ENCODE measurements around the gene NUP62. TPM values are rescaled to one million over a fixed set of nuclear protein-coding genes. Genes with fewer than 3 reads are reported as not detected.

NUP62 gene
- total RNA-seq, 2 experiments from 2014 or later, result 127 to 188 TPM

- H3K9me3 Mint-ChIP-seq (ENCODE audit: low read depth), result no peaks in the 10 kb centered on the region
- ChIA-PET POLR2A (interaction anchor here (1.0 kb wide), 1 partner anchor 67 kb away, joined by 3 read pairs; no protein-coding TSS in a partner anchor), CTCF (interaction anchor here (0.6 to 2.6 kb wide), 3 partner anchors 10 to 92 kb away, joined by 3 to 7 read pairs (median 4); partner anchors contain the start of gene PTOV1)
- no peaks in the 10 kb centered on the region for H3K27me3 Mint-ChIP-seq
- ATAC-seq (no peak), DNase-seq (no peak)
- H3K4me3 Mint-ChIP-seq, result no peak overlapping the region
- H3K4me1 Mint-ChIP-seq, result peaks cover 24% of the 10 kb centered on the region
- H3K27ac Mint-ChIP-seq, result no peak overlapping the region
- peaks cover 50% of the 10 kb centered on the region for H3K36me3 Mint-ChIP-seq (ENCODE audit: low read depth)
- intact Hi-C loops (cut with DNase I, micrococcal nuclease), result no loop called here
Observed at GRCh38 chr19:49863254-49863934, 65.9 kb downstream of the NUP62 start.

- H3K27me3 Mint-ChIP-seq, result no peaks in the 10 kb centered on the region
- CTCF ChIA-PET, result interaction anchor here (0.5 kb wide), 1 partner anchor 288 kb away, joined by 3 read pairs; no protein-coding TSS in a partner anchor
- intact Hi-C loops (cut with DNase I, micrococcal nuclease), result no loop called here
- no peak overlapping the region for H3K4me3 Mint-ChIP-seq
- H3K4me1 Mint-ChIP-seq, result peaks cover 24% of the 10 kb centered on the region
- no peak for ATAC-seq
- POLR2A ChIA-PET, result interaction anchor here (1.0 kb wide), 1 partner anchor 68 kb away, joined by 3 read pairs; no protein-coding TSS in a partner anchor
- no peaks in the 10 kb centered on the region for H3K9me3 Mint-ChIP-seq (ENCODE audit: low read depth)
- peak; percentile 58 for DNase-seq
- peaks cover 54% of the 10 kb centered on the region for H3K36me3 Mint-ChIP-seq (ENCODE audit: low read depth)
- H3K27ac Mint-ChIP-seq, result no peak overlapping the region
Observed at GRCh38 chr19:49862391-49863253, 66.7 kb downstream of the NUP62 start.

GRCh38 chr19:49861541-49862378 is 67.5 kb downstream of the NUP62 start:
- ChIA-PET CTCF (no interaction called here), POLR2A (interaction anchor here (0.5 to 0.9 kb wide), 2 partner anchors 11 to 41 kb away, joined by 3 to 7 read pairs; no protein-coding TSS in a partner anchor)
- peaks cover 53% of the 10 kb centered on the region for H3K36me3 Mint-ChIP-seq (ENCODE audit: low read depth)
- DNase-seq (no peak), ATAC-seq (no peak)
- intact Hi-C loops (cut with DNase I, micrococcal nuclease), result no loop called here
- no peaks in the 10 kb centered on the region for H3K9me3 Mint-ChIP-seq (ENCODE audit: low read depth)
- H3K4me3 Mint-ChIP-seq, result no peak overlapping the region
- H3K4me1 Mint-ChIP-seq, result peaks cover 23% of the 10 kb centered on the region
- no peak overlapping the region for H3K27ac Mint-ChIP-seq
- no peaks in the 10 kb centered on the region for H3K27me3 Mint-ChIP-seq

GRCh38 chr19:49861107-49861506 is 68.2 kb downstream of the NUP62 start:
- intact Hi-C loops (cut with DNase I, micrococcal nuclease), result no loop called here
- no peak overlapping the region for H3K27ac Mint-ChIP-seq
- H3K9me3 Mint-ChIP-seq (ENCODE audit: low read depth), result no peaks in the 10 kb centered on the region
- H3K4me3 Mint-ChIP-seq, result no peak overlapping the region
- peaks cover 50% of the 10 kb centered on the region for H3K36me3 Mint-ChIP-seq (ENCODE audit: low read depth)
- DNase-seq, result no peak
- ChIA-PET CTCF (no interaction called here), POLR2A (interaction anchor here (0.9 kb wide), 1 partner anchor 11 kb away, joined by 3 read pairs; no protein-coding TSS in a partner anchor)
- no peak for ATAC-seq
- no peaks in the 10 kb centered on the region for H3K27me3 Mint-ChIP-seq
- H3K4me1 Mint-ChIP-seq, result peaks cover 16% of the 10 kb centered on the region

GRCh38 chr19:49860336-49861102 is 68.8 kb downstream of the NUP62 start:
- DNase-seq (no peak), ATAC-seq (no peak)
- POLR2A ChIA-PET, result no interaction called here
- H3K27ac Mint-ChIP-seq, result no peak overlapping the region
- intact Hi-C loops (cut with DNase I, micrococcal nuclease), result no loop called here
- no peaks in the 10 kb centered on the region for H3K9me3 Mint-ChIP-seq (ENCODE audit: low read depth)
- no peaks in the 10 kb centered on the region for H3K27me3 Mint-ChIP-seq
- H3K4me1 Mint-ChIP-seq, result peaks cover 10% of the 10 kb centered on the region
- CTCF ChIA-PET, result no interaction called here
- no peak overlapping the region for H3K4me3 Mint-ChIP-seq
- H3K36me3 Mint-ChIP-seq (ENCODE audit: low read depth), result peaks cover 48% of the 10 kb centered on the region

- DNase-seq (no peak), ATAC-seq (no peak)
- peaks cover 3% of the 10 kb centered on the region for H3K4me1 Mint-ChIP-seq
- intact Hi-C loops (cut with DNase I, micrococcal nuclease), result no loop called here
- no peaks in the 10 kb centered on the region for H3K27me3 Mint-ChIP-seq
- peaks cover 46% of the 10 kb centered on the region for H3K36me3 Mint-ChIP-seq (ENCODE audit: low read depth)
- H3K9me3 Mint-ChIP-seq (ENCODE audit: low read depth), result no peaks in the 10 kb centered on the region
- H3K4me3 Mint-ChIP-seq, result no peak overlapping the region
- CTCF ChIA-PET, result no interaction called here
- no peak overlapping the region for H3K27ac Mint-ChIP-seq
- POLR2A ChIA-PET, result no interaction called here
Observed at GRCh38 chr19:49859682-49860335, 69.5 kb downstream of the NUP62 start.

- Mint-ChIP-seq H3K36me3 (ENCODE audit: low read depth) (peaks cover 34% of the 10 kb centered on the region), H3K4me1 (peaks cover 3% of the 10 kb centered on the region), H3K4me3 (no peak overlapping the region), H3K9me3 (ENCODE audit: low read depth) (no peaks in the 10 kb centered on the region), H3K27me3 (no peaks in the 10 kb centered on the region), H3K27ac (peak overlapping the region; percentile 51)
- intact Hi-C loops (cut with DNase I, micrococcal nuclease), result no loop called here
- DNase-seq (peak; percentile 14), ATAC-seq (no peak)
- ChIA-PET CTCF (no interaction called here), POLR2A (no interaction called here)
Observed at GRCh38 chr19:49858088-49858985, 71.0 kb downstream of the NUP62 start.

GRCh38 chr19:49857838-49858087 is 71.5 kb downstream of the NUP62 start:
- no peak overlapping the region for H3K27ac Mint-ChIP-seq
- no peaks in the 10 kb centered on the region for H3K9me3 Mint-ChIP-seq (ENCODE audit: low read depth)
- peaks cover 30% of the 10 kb centered on the region for H3K36me3 Mint-ChIP-seq (ENCODE audit: low read depth)
- H3K27me3 Mint-ChIP-seq, result no peaks in the 10 kb centered on the region
- CTCF ChIA-PET, result no interaction called here
- no peak overlapping the region for H3K4me3 Mint-ChIP-seq
- POLR2A ChIA-PET, result no interaction called here
- ATAC-seq (no peak), DNase-seq (no peak)
- peaks cover 6% of the 10 kb centered on the region for H3K4me1 Mint-ChIP-seq
- intact Hi-C loops (cut with DNase I, micrococcal nuclease), result no loop called here

GRCh38 chr19:49857061-49857837 is 72.1 kb downstream of the NUP62 start:
- no peak for ATAC-seq
- Mint-ChIP-seq H3K9me3 (ENCODE audit: low read depth) (no peaks in the 10 kb centered on the region), H3K4me3 (no peak overlapping the region), H3K27ac (no peak overlapping the region), H3K36me3 (ENCODE audit: low read depth) (peaks cover 35% of the 10 kb centered on the region), H3K27me3 (no peaks in the 10 kb centered on the region), H3K4me1 (peaks cover 11% of the 10 kb centered on the region)
- ChIA-PET POLR2A (no interaction called here), CTCF (no interaction called here)
- intact Hi-C loops (cut with DNase I, micrococcal nuclease), result no loop called here
- DNase-seq, result peak; percentile 13
